ENCODE measurements around the gene NUFIP1. TPM values are rescaled to one million over a fixed set of nuclear protein-coding genes. Genes with fewer than 3 reads are reported as not detected.

NUFIP1 gene
- total and polyA plus RNA-seq, 4 experiments from 2014 or later, result 3.8 to 4.8 (median 4.4) TPM

GRCh38 chr13:44930963-44931623 lies 58.2 kb downstream of the NUFIP1 start:
- no peaks in the 10 kb centered on the region for H3K9me3 ChIP-seq (ENCODE audit: control insufficient read depth in 1 of 2, low read length in 2 of 2)
- H3K27ac ChIP-seq (ENCODE audit: low read depth, low read length), result no peak overlapping the region
- Mint-ChIP-seq H3K27me3 (peaks cover 7 to 11% of the 10 kb centered on the region in 2 donors), H3K9me3 (no peaks in the 10 kb centered on the region), H3K4me1 (no peaks in the 10 kb centered on the region), H3K36me3 (no peaks in the 10 kb centered on the region), H3K4me3 (no peak overlapping the region), H3K27ac (no peak overlapping the region)
- H3K36me3 ChIP-seq (ENCODE audit: insufficient read depth, low read length), result no peaks in the 10 kb centered on the region
- no peaks in the 10 kb centered on the region for H3K27me3 ChIP-seq (ENCODE audit: insufficient read depth, low read length)
- no peak overlapping the region for H3K4me3 ChIP-seq (ENCODE audit: low read length in 2 of 2)
- CTCF ChIA-PET (ENCODE audit: partially characterized antibody), result no interaction called here
- H3K4me1 ChIP-seq (ENCODE audit: insufficient read depth, low read length), result no peaks in the 10 kb centered on the region
- DNase-seq, result no peak
- POLR2A ChIA-PET (ENCODE audit: partially characterized antibody), result no interaction called here
- intact Hi-C loops (cut with micrococcal nuclease), result no loop called here

DNA sequence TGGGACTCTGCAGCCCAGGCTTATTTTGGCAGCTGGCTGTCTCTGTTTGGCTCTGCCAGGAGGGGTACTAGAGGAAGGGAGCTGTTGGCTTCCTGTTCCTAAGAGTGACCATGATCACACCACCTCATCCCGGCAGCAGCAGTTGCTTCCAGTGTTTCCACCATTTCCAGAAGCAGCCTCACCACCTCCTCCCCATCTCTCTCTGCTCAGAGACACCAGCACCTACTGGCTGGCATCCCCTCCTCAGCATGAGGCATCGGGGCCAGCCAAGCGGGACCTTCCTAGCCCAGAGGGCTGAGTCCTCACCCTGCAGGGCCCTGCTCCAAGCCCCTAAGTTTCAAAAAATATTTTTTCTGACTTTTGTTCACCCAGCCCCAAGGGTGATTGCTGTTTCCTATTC lies 59.0 kb downstream of the NUFIP1 start:
- no peaks in the 10 kb centered on the region for H3K36me3 ChIP-seq (ENCODE audit: insufficient read depth, low read length)
- intact Hi-C loops (cut with micrococcal nuclease), result no loop called here
- no peaks in the 10 kb centered on the region for H3K9me3 ChIP-seq (ENCODE audit: control insufficient read depth in 1 of 2, low read length in 2 of 2)
- no peaks in the 10 kb centered on the region for H3K4me1 Mint-ChIP-seq
- H3K36me3 Mint-ChIP-seq, result no peaks in the 10 kb centered on the region
- no peak for DNase-seq
- no peak overlapping the region for H3K4me3 Mint-ChIP-seq
- H3K4me3 ChIP-seq (ENCODE audit: low read length in 2 of 2), result no peak overlapping the region
- H3K27me3 ChIP-seq (ENCODE audit: insufficient read depth, low read length), result no peaks in the 10 kb centered on the region
- H3K4me1 ChIP-seq (ENCODE audit: insufficient read depth, low read length), result no peaks in the 10 kb centered on the region
- POLR2A ChIA-PET (ENCODE audit: partially characterized antibody), result no interaction called here
- peaks cover 7 to 13% of the 10 kb centered on the region in 2 donors for H3K27me3 Mint-ChIP-seq
- H3K27ac Mint-ChIP-seq, result no peak overlapping the region
- H3K27ac ChIP-seq (ENCODE audit: low read depth, low read length), result no peak overlapping the region
- CTCF ChIA-PET (ENCODE audit: partially characterized antibody), result no interaction called here
- H3K9me3 Mint-ChIP-seq, result no peaks in the 10 kb centered on the region

DNA sequence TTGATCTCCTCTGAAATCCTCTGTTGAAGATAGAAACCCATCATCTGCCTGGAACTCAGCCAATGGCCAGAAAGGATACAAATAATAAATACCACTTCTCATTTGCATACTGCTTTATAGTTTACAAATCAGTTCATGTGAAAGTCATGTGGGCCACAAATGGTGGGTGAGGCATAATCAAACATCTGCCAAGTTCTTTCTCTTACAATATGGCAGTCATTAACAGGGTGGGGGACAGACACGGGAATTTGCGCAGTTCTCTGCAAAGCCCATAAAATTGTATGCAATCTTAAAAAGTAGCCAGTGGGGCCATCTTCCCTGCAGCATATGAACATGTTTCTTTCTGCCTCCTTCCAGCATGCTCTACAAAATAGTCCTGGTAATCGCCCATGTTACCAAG lies 59.6 kb downstream of the NUFIP1 start:
- CTCF ChIA-PET (ENCODE audit: partially characterized antibody), result no interaction called here

DNA sequence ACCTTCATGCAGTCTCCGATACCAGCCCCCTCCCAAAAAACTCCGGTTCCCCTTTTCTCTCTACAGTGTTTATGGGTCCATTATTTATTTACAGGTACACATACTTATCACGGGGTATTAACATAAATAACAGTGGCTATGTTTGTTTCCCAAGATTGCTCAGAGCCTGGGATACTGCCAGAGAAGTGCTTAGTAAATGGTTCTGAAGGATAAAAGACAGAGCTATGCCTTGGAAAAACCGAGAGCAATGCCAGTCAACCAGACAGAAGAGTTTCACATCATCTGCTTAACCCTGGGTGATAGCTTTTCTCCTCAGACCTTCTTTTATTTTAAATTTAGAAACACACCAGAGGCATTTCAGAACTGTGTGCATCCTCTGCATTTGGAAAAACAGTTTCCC lies 61.3 kb downstream of the NUFIP1 start:
- no peak overlapping the region for H3K27ac Mint-ChIP-seq
- intact Hi-C loops (cut with micrococcal nuclease), result no loop called here

More for the DNA sequence above, 59.6 kb downstream of the NUFIP1 start:
- H3K4me3 ChIP-seq (ENCODE audit: low read length in 2 of 2), result no peak overlapping the region
- intact Hi-C loops (cut with micrococcal nuclease), result no loop called here
- no peaks in the 10 kb centered on the region for H3K27me3 ChIP-seq (ENCODE audit: insufficient read depth, low read length)
- no peak for DNase-seq
- H3K9me3 ChIP-seq (ENCODE audit: control insufficient read depth in 1 of 2, low read length in 2 of 2), result no peaks in the 10 kb centered on the region
- POLR2A ChIA-PET (ENCODE audit: partially characterized antibody), result no interaction called here
- no peaks in the 10 kb centered on the region for H3K36me3 ChIP-seq (ENCODE audit: insufficient read depth, low read length)
- Mint-ChIP-seq H3K27me3 (peaks cover 10 to 13% of the 10 kb centered on the region in 2 donors), H3K36me3 (no peaks in the 10 kb centered on the region), H3K27ac (no peak overlapping the region), H3K9me3 (no peaks in the 10 kb centered on the region), H3K4me1 (no peaks in the 10 kb centered on the region), H3K4me3 (no peak overlapping the region)
- H3K4me1 ChIP-seq (ENCODE audit: insufficient read depth, low read length), result no peaks in the 10 kb centered on the region
- H3K27ac ChIP-seq (ENCODE audit: low read depth, low read length), result no peak overlapping the region

GRCh38 chr13:44921931-44922758 lies 67.1 kb downstream of the NUFIP1 start:
- intact Hi-C loops (cut with micrococcal nuclease), result no loop called here
- POLR2A ChIA-PET (ENCODE audit: partially characterized antibody), result no interaction called here
- Mint-ChIP-seq H3K4me3 (no peak overlapping the region), H3K4me1 (peaks cover 0 to 4% (median 0%) of the 10 kb centered on the region in 4 donors), H3K9me3 (no peaks in the 10 kb centered on the region), H3K27me3 (peaks cover 3% of the 10 kb centered on the region in 2 donors), H3K27ac (peak overlapping the region in 3 of 7 donors; percentile 20 to 59 (median 25)), H3K36me3 (no peaks in the 10 kb centered on the region)
- CTCF ChIA-PET (ENCODE audit: partially characterized antibody), result no interaction called here
- Histone ChIP-seq H3K36me3 (ENCODE audit: insufficient read depth, low read length) (no peaks in the 10 kb centered on the region), H3K9me3 (ENCODE audit: control insufficient read depth in 1 of 2, low read length in 2 of 2) (no peaks in the 10 kb centered on the region), H3K27me3 (ENCODE audit: insufficient read depth, low read length) (no peaks in the 10 kb centered on the region), H3K4me1 (ENCODE audit: insufficient read depth, low read length) (peaks cover 10% of the 10 kb centered on the region), H3K27ac (ENCODE audit: low read depth, low read length) (no peak overlapping the region), H3K4me3 (ENCODE audit: low read length in 2 of 2) (no peak overlapping the region)
- DNase-seq, result no peak

More for the DNA sequence above, 61.3 kb downstream of the NUFIP1 start:
- H3K27me3 Mint-ChIP-seq, result peaks cover 10 to 13% of the 10 kb centered on the region in 2 donors
- no peaks in the 10 kb centered on the region for H3K9me3 Mint-ChIP-seq
- ChIA-PET CTCF (ENCODE audit: partially characterized antibody) (interaction anchor here (1.2 to 2.4 kb wide), 2 partner anchors 9 to 42 kb away, joined by 5 to 10 read pairs; no protein-coding TSS in a partner anchor), POLR2A (ENCODE audit: partially characterized antibody) (no interaction called here)
- H3K4me1 Mint-ChIP-seq, result no peaks in the 10 kb centered on the region
- no peak overlapping the region for H3K4me3 Mint-ChIP-seq
- H3K27me3 ChIP-seq (ENCODE audit: insufficient read depth, low read length), result no peaks in the 10 kb centered on the region
- no peaks in the 10 kb centered on the region for H3K9me3 ChIP-seq (ENCODE audit: control insufficient read depth in 1 of 2, low read length in 2 of 2)
- H3K4me3 ChIP-seq (ENCODE audit: low read length in 2 of 2), result no peak overlapping the region
- H3K36me3 Mint-ChIP-seq, result no peaks in the 10 kb centered on the region
- H3K4me1 ChIP-seq (ENCODE audit: insufficient read depth, low read length), result no peaks in the 10 kb centered on the region
- no peak for DNase-seq
- no peak overlapping the region for H3K27ac ChIP-seq (ENCODE audit: low read depth, low read length)
- H3K36me3 ChIP-seq (ENCODE audit: insufficient read depth, low read length), result no peaks in the 10 kb centered on the region

GRCh38 chr13:44921246-44921877 lies 67.9 kb downstream of the NUFIP1 start:
- peaks cover 3% of the 10 kb centered on the region in 2 donors for H3K27me3 Mint-ChIP-seq
- no peaks in the 10 kb centered on the region for H3K36me3 Mint-ChIP-seq
- Histone ChIP-seq H3K36me3 (ENCODE audit: insufficient read depth, low read length) (no peaks in the 10 kb centered on the region), H3K9me3 (ENCODE audit: control insufficient read depth in 1 of 2, low read length in 2 of 2) (no peaks in the 10 kb centered on the region), H3K27ac (ENCODE audit: low read depth, low read length) (no peak overlapping the region), H3K27me3 (ENCODE audit: insufficient read depth, low read length) (no peaks in the 10 kb centered on the region), H3K4me3 (ENCODE audit: low read length in 2 of 2) (no peak overlapping the region), H3K4me1 (ENCODE audit: insufficient read depth, low read length) (peaks cover 10% of the 10 kb centered on the region)
- POLR2A ChIA-PET (ENCODE audit: partially characterized antibody), result no interaction called here
- peaks cover 0 to 4% (median 0%) of the 10 kb centered on the region in 4 donors for H3K4me1 Mint-ChIP-seq
- peak overlapping the region in 2 of 8 donors; percentile 25 to 30 for H3K4me3 Mint-ChIP-seq
- intact Hi-C loops (cut with micrococcal nuclease), result no loop called here
- H3K9me3 Mint-ChIP-seq, result no peaks in the 10 kb centered on the region
- CTCF ChIA-PET (ENCODE audit: partially characterized antibody), result no interaction called here
- peak overlapping the region in 4 of 7 donors; percentile 25 to 69 (median 51) for H3K27ac Mint-ChIP-seq
- DNase-seq, result no peak

- intact Hi-C loops (cut with micrococcal nuclease), result no loop called here
- H3K27me3 ChIP-seq (ENCODE audit: insufficient read depth, low read length), result no peaks in the 10 kb centered on the region
- peaks cover 0 to under 1% of the 10 kb centered on the region in 2 donors for H3K27me3 Mint-ChIP-seq
- H3K4me1 ChIP-seq (ENCODE audit: insufficient read depth, low read length), result peaks cover 10% of the 10 kb centered on the region
- peaks cover 0 to 4% (median 3%) of the 10 kb centered on the region in 4 donors for H3K4me1 Mint-ChIP-seq
- no peaks in the 10 kb centered on the region for H3K9me3 Mint-ChIP-seq
- H3K36me3 Mint-ChIP-seq, result no peaks in the 10 kb centered on the region
- no peak overlapping the region for H3K27ac ChIP-seq (ENCODE audit: low read depth, low read length)
- H3K27ac Mint-ChIP-seq, result peak overlapping the region in 2 of 7 donors; percentile 70 to 81
- DNase-seq, result no peak
- POLR2A ChIA-PET (ENCODE audit: partially characterized antibody), result no interaction called here
- CTCF ChIA-PET (ENCODE audit: partially characterized antibody), result no interaction called here
- no peaks in the 10 kb centered on the region for H3K36me3 ChIP-seq (ENCODE audit: insufficient read depth, low read length)
- H3K4me3 ChIP-seq (ENCODE audit: low read length in 2 of 2), result no peak overlapping the region
- no peaks in the 10 kb centered on the region for H3K9me3 ChIP-seq (ENCODE audit: control insufficient read depth in 1 of 2, low read length in 2 of 2)
- peak overlapping the region in 3 of 8 donors; percentile 9 to 50 (median 42) for H3K4me3 Mint-ChIP-seq
Measured at GRCh38 chr13:44920013-44920412, 69.3 kb downstream of the NUFIP1 start.
